ENCODE measurements around the gene RNF144B. TPM values are rescaled to one million over a fixed set of nuclear protein-coding genes. Genes with fewer than 3 reads are reported as not detected.

Gene RNF144B
- polyA plus RNA-seq, 2 of the 4 experiments (the other 2 are of a cell fraction), result 0.36 to 0.49 TPM

DNA sequence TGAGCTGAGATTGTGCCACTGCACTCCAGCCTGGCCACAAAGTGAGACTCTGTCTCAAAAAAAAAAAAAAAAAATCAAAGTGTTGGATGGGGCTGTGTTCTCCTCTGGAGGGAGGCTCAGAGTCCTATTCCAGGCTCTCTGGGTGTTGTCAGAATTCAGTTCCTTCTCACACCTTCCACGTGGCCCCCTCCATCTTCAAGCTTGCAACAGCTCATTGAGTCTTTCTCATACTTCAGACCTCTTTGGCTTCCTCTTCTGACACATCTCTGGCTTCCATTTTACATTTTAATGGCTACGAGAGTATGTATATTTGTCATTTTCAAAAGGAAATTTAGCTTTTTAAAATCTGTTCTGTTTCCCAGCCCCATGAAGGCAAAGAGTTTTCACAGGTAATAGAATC lies 85.8 kb downstream of the RNF144B start:
- ATAC-seq (no peak), FAIRE-seq (no peak), DNase-seq (ENCODE audit: low read depth in 1 of 2, low spot score in 1 of 2) (no peak)
- H3K9me3 ChIP-seq, result no peaks in the 10 kb centered on the region
- TF ChIP-seq NR3C1 (IDR thresholded peaks at IDR 0.05) (no peak), MAFK (IDR thresholded peaks at IDR 0.05; ENCODE audit: partially characterized antibody) (no peak), POLR2AphosphoS2 (conservative IDR thresholded peaks at IDR 0.05; ENCODE audit: low read length) (no peak), POLR2A (IDR thresholded peaks at IDR 0.05; ENCODE audit: low read length) (no peak), FOSB (CRISPR knock-in tag; IDR thresholded peaks at IDR 0.05) (no peak), NFE2L2 (conservative IDR thresholded peaks at IDR 0.05; ENCODE audit: low read length) (no peak), RARB (CRISPR knock-in tag; IDR thresholded peaks at IDR 0.05) (no peak), ZC3H11A (IDR thresholded peaks at IDR 0.05) (no peak), FOSL2 (IDR thresholded peaks at IDR 0.05) (no peak), FOSL2 (CRISPR knock-in tag; IDR thresholded peaks at IDR 0.05) (no peak), PBX3 (IDR thresholded peaks at IDR 0.05) (no peak), CHD2 (IDR thresholded peaks at IDR 0.05; ENCODE audit: low read length, partially characterized antibody) (no peak), ZFP36 (IDR thresholded peaks at IDR 0.05; ENCODE audit: borderline replicate concordance, partially characterized antibody) (no peak), SREBF2 (IDR thresholded peaks at IDR 0.05) (no peak), JUN (IDR thresholded peaks at IDR 0.05) (no peak), CBX8 (IDR thresholded peaks at IDR 0.05) (no peak), KDM1A (IDR thresholded peaks at IDR 0.05; ENCODE audit: low read depth) (no peak), MAX (IDR thresholded peaks at IDR 0.05) (no peak)
- TF ChIP-seq, protein P1, sequence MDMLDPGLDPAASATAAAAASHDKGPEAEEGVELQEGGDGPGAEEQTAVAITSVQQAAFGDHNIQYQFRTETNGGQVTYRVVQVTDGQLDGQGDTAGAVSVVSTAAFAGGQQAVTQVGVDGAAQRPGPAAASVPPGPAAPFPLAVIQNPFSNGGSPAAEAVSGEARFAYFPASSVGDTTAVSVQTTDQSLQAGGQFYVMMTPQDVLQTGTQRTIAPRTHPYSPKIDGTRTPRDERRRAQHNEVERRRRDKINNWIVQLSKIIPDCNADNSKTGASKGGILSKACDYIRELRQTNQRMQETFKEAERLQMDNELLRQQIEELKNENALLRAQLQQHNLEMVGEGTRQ (IDR thresholded peaks at IDR 0.05), result no peak
- no peak overlapping the region for H3K4me2 ChIP-seq
- H3K4me1 ChIP-seq, result no peaks in the 10 kb centered on the region
- H3K27ac ChIP-seq, result no peak overlapping the region
- CTCF ChIA-PET, result interaction anchor here (0.6 kb wide), 1 partner anchor 156 kb away, joined by 3 read pairs; no protein-coding TSS in a partner anchor
- POLR2A ChIA-PET, result no interaction called here
- WGBS (ENCODE audit: missing lambda C conversion rate), result 39% methylated on average over 2 of the region's 2 CpGs
- H3K4me3 ChIP-seq, result no peak overlapping the region

- FAIRE-seq (no peak), ATAC-seq (no peak), DNase-seq (ENCODE audit: low read depth in 1 of 2, low spot score in 1 of 2) (no peak)
- TF ChIP-seq MAX (IDR thresholded peaks at IDR 0.05), result no peak
- Histone ChIP-seq H3K4me1 (no peaks in the 10 kb centered on the region), H3K27ac (no peak overlapping the region), H3K4me2 (no peak overlapping the region), H3K4me3 (no peak overlapping the region), H3K9me3 (no peaks in the 10 kb centered on the region)
- CTCF ChIA-PET, result no interaction called here
- WGBS (ENCODE audit: missing lambda C conversion rate), result 68% methylated on average over 2 of the region's 2 CpGs
- POLR2A ChIA-PET, result no interaction called here
Observed at GRCh38 chr6:18473755-18474154, 86.6 kb downstream of the RNF144B start.

DNA sequence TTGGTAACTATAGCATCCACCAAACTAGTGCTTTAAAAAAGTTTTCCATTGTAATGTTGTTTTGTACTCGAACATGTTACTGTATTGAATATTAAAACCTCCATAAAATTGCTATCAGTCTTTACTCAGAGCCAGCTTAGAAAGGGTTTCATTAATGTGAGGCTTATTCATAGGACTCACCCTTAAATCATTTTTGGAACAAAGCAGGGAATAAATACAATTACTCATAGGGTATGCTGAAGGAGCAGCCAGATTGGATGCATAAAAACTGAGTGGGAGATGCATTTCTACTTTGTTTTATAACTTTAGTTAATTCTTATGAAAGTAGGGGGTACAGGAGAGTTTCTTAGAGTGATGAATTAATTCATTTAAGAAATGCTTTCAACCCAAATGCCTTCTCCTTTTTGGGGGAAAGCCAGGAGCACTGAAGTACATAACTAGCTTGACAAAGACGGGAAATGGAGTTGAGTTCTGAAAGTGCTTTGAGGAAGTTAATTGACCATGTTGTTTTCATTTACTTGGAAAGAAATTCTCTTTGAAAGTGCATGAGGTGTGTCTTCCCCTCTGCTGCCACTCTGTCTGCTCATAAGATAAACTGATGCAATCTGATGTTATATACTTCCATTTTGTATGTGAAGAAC lies 90.3 kb downstream of the RNF144B start:
- Histone ChIP-seq H3K27ac (no peak overlapping the region), H3K4me3 (no peak overlapping the region), H3K4me1 (no peaks in the 10 kb centered on the region), H3K9me3 (no peaks in the 10 kb centered on the region), H3K4me2 (no peak overlapping the region)
- WGBS (ENCODE audit: missing lambda C conversion rate), result 36% methylated on average over 2 of the region's 2 CpGs
- ChIA-PET CTCF (no interaction called here), POLR2A (no interaction called here)
- TF ChIP-seq REST (IDR thresholded peaks at IDR 0.05) (no peak), RCOR1 (IDR thresholded peaks at IDR 0.05; ENCODE audit: low read depth, low read length) (no peak)
- ATAC-seq (no peak), DNase-seq (ENCODE audit: low read depth in 1 of 2, low spot score in 1 of 2) (no peak), FAIRE-seq (no peak)
